Stimulated activated CD4-positive, alpha-beta T cell treated with anti-CD3 and anti-CD28 coated beads, Interleukin-12 subunit alpha, Interleukin-12 subunit beta, amount 100 ng/mL, for 4 hours (primary cell): Measurements from ENCODE around the gene GNE.
"Not testable (repeated sequence)": the region's sequence is repeated elsewhere in the genome, so short reads cannot be mapped to it uniquely, and the experiment has no call there.

ENCODE experiments used
- DNase-seq: peaks from one replicate; pipeline ENCODE4 v3.0.0-alpha.2; 2020

Gene GNE

DNA sequence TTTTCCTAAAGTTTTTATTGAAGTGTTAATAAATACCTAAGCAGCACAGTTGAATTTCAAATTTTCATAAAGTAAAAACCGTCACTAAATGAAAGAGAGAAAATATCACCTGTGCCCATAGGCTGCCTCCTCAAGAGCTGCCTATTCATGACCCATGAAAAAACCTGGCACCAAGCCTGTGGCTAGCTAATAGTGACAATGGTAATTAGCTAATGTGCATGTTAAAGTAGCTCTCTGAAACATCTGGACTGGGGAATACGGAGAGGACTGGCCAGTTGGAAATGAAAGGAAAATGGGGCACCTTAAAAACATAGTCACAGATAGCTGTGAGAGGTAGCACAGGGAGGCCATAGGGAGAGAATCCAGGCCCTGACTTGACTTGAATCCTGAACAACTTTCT lies 5.4 kb upstream of the GNE start:
- no peak for DNase-seq

DNA sequence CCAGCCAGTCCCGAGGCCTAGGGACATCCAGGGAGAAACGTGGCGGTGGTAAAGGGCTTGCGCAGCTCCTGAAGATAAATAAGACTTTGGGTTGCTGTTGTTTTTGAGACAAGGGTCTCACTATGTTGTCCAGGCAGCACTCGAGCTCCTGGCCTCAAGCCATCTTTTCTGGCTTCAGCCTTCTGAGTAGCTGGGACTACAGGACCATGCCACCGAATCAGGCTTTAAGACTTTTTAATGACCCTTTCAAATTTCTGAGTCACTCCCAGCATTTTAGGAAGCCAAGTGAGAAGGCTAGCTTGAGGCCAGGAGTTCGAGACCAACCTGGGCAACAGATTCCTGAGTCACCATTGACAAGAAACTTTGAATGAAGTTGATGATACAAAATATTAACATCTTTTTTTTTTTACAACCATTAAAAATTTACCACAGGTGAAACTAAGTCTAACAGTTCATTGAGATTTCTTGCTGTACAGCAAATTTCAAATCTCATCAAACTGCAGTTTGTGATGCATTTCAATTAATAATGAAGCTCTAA lies 817 bp upstream of the GNE start:
- DNase-seq: no peak

DNA sequence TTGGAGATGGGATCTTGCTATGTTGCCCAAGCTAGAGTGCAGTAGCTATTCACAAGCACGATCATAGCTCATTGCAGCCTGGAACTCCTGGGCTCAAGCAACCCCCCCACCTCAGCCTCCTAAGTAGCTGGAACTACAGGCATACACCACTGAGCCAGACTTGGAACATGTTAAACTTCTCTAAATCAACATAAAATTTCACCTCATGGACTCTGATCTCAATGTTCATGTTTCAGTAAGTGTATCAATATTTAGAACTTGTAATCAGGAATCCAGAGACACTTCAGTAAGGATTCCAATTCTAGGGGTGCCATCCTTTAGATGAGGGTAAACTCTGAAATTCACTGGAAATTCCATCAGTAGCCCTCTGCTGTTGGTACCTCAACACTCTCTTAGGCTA lies 6.8 kb downstream of the GNE start:
- no peak for DNase-seq

DNA sequence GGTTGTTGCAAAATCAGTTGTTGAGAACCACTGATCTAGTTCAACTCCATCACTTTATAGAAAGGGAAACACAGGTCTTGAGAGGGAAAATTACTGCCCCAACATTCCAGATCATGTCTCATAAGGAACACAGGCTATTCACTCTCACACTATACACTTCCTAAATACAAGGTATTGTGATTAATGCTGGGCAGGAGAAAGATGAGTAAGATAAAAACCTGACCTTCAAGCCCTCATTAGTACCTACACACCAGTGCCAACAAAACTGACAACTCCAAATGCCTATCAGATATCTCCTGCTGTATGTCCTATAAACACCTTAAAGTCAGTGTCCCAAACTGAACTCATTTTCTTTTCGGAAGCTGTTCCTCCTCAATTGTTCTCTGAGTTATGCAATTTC lies 8.2 kb downstream of the GNE start:
- DNase-seq: no peak

DNA sequence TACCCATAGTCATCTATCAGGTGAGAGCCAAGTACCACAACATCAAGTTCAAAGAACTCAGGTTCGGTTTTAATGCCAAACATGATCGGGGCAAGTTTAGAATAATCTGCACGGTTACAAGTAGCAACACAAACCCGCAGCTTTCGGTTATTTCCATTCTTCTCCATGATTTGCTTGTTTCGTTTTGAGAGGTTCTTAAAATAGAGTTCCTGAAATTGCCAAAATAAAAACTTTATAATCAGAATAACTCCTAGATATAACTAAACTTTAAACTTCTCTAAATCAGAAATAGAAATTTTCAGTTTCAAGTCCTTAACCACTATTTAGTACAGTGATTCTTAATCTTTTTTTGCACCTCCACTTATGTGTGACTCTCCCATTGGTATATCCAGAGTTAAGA lies 9.1 kb downstream of the GNE start:
- DNase-seq: no peak

DNA sequence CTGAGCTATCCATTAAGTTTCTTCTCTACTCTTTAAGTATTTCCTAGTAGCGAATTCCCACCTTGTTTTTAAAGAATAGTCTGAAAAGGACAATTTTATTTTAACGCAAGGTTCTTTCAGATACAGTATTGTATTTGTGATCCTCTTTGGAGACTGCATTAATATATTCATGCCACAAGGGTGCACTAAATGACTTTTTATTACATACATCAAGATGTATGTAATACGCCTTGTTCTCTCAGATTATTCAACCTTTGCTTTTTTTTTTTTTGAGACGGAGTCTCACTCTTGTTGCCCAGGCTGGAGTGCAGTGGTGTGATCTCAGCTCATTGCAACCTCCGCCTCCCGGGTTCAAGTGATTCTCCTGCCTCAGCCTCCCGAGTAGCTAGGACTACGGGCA lies 10.2 kb downstream of the GNE start:
- DNase-seq: not testable (repeated sequence)

DNA sequence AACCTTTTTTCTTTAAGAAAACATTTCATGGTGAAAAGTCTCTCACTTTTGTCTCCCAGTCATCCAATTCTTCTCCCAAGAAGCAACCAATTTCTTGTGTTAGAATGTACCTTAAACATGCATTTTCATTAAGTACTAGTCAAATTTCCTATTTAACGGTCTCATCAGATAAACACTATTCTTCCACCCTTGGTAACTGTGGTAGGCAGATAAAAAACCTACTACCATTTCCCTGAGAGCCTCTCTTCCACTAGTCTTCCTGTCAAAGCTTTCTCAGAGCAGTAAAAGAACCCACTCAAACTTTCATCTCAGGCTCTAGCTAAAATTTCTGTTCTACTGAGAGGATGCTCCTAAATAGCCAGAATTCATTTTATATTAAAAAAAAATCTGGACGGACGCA lies 10.9 kb downstream of the GNE start:
- DNase-seq: no peak

DNA sequence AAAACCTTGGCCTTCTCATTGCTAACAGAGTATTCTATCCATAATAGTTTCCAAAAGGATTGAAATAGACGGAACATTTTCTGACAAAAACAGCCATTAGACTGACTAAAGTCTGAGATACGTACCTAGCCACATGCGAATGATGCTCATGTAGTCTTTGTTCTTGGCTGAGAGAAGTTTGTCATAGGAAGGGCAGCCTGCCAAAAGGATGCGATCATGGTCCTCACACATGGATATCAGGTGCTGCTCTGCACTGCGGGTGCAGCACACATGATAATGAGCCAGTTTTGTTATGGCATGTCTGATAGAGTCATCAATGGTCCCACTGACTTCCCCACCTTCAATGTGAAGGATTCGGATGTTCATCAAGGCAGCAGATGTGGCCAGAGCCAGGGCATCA lies 12.3 kb downstream of the GNE start:
- DNase-seq: no peak

DNA sequence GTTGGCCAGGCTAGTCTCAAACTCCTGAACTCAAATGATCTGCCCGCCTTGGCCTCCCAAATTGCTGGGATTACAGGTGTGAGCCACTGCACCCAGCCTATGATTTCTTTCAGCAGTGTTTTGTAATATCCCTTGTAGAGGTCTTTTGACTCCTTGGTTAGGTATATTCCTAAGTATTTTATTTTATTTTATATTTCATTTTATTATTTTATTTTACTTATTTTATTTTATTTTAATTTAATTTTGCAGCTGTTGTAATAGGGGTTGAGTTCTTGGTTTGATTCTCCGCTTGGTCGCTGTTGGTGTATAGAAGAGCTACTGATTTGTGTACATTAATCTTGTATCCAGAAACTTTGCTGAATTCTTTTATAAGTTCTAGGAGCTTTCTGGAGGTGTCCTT lies 18.6 kb downstream of the GNE start:
- DNase-seq: not testable (repeated sequence)

DNA sequence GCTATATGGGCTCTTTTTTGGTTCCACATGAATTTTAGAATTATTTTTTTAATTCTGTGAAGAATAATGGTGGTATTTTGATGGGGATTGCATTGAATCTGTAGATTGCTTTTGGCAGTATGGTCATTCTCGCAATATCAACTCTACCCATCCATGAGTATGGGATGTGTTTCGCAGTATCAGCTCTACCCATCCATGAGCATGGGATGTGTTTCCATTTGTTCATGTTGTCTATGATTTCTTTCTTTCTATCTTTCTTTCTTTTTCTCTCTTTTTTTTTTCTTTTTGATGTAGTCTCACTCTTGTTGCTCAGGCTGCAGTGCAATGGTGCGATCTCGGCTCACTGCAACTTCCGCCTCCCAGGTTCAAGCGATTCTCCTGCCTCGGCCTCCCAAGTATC lies 19.0 kb downstream of the GNE start:
- DNase-seq: not testable (repeated sequence)

DNA sequence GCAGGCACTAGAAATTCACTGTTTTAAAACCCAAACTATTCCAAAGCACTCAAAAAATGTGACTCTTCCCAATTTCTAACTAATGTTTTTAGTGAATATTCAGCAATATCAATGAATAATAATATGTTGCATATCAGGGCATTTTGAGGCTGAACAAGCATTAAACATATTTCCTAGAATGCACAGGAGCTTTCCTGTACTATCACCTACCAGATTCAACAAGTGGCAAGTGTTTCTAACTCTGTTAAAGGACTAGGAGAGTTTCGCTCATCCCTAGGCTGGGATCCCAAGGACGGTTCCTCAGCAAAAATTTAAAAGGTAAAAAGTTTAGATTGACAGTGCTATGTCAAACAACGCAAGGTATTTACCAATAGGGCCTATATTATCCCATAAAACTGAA lies 21.0 kb downstream of the GNE start:
- no peak for DNase-seq

DNA sequence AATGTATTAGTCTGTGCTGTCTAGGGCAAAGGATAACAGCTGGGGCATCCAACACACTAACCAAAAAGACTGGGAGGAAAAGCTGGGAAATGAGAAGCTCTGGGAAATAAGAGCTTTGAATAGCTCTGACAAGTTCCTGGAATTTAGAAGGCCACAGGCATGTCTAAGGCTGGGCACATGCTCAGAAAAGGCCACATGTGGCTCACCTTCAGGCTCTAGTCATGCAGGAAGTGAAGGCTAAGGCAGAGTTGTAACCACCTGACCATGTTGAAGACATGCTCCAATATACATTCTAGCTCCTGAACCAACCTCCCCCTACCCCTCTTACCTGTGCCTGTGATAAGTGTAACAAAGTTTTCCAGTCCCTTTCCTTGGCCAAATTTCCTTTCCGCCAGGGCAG lies 35.8 kb downstream of the GNE start:
- no peak for DNase-seq

DNA sequence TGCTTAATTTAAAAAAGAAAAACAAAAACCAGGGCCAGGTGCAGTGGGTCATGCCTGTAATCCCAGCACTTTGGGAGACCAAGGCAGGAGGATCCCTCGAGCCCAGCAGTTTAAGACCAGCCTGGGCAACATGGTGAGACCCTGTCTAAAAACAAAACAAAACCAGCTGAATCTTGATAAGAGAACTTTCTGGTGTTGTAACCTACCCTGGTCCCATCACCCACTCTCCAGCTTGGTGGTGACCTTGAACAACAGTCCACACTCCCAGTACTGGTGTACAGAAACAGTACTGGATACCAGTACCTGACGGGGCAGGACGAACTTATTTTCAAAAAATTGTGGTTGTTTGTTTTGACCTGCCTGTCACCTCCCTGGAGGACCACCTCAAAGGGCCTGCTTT lies 36.6 kb downstream of the GNE start:
- DNase-seq: no peak

DNA sequence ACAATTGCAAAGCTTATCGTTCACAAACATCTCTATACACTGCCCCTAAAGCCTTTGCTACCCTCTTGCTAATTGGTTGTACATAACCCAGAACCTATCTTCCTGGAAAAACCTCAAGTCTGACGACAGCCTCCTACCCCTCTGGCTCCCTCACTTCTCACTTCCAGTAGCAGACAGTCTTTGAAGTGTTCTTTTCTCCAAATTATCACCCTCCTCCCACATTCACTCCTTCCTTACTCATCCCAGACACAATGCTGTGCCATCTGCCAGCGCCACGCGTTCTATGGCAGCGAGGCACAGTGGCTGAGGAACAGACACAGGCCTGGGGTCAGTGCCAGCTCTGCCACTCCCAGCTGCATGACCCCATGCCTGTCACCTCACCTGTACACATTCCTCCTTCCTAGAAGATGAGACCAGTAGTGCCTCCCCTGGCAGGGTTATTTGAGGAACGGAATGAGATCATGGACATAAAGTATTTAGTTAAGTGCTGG lies 39.8 kb downstream of the GNE start:
- DNase-seq: no peak

DNA sequence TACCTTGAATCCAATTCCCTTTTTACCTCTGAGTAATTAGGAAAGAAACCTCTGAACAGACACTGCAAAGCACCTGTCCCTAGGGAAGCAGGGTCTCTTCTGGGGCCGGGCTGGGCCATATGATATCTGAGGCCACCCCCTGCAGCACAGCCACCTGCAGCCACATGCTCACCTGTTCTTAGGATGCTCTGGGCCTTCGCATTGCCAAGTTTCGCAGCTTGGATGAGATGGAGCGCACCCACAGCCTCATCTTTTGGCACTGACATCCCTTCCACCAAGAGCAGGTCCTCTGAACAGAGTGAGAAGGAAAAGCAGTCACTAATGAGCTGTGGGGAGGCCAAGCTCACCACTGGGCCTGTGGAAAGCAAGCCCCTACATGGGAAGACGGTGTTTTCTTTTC lies 40.2 kb downstream of the GNE start:
- DNase-seq: no peak

DNA sequence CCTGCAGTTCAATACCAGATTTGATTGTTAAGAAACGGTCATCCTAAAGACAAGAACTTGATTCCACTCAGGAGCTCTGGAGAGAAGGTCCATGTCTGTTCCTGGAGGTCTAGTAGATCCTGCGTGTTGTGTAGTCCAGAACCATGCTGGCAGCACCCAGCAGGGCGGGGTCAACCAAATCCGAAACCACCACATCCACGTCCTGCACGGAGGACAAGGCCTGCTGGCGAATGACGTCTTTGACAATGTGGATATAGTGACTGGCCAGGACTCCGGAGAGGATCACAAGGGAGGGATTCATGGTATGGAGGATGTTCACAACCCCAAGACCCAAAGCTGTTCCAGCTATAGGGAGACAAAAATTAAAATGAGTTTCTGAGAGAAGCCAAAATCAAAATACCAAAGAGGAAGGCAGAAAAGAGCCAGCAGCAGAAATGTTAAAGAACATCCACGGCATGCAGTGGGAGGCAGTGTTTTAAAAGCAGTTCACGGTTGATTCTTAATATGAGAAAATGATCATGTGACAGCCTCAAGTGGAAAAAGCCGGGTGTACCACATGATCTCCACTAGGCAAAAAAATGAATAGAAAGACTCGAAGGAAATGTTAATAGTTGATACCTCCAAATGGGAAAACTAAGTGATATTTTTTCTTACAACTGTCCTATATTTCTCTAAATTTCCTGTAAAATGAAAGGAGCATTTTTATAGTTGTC lies 40.8 kb downstream of the GNE start:
- no peak for DNase-seq

DNA sequence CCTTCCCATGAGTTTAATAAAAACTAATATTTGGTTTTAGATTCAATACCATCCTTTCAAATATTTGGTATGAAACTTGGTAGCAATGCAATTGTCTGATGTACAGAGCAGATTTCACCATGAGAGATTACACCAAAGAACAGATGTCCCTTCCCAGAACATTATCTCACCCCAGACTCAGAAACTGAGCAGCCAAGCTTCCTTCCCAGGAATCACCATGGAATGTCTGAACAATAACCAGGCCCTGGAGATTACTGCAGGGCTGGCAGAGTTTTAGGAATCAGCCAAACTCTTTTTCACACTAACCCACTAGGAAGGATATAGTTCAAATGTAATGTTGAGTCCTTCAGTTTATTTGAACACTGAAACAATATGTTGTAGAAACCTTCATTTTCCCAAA lies 43.7 kb downstream of the GNE start:
- no peak for DNase-seq

DNA sequence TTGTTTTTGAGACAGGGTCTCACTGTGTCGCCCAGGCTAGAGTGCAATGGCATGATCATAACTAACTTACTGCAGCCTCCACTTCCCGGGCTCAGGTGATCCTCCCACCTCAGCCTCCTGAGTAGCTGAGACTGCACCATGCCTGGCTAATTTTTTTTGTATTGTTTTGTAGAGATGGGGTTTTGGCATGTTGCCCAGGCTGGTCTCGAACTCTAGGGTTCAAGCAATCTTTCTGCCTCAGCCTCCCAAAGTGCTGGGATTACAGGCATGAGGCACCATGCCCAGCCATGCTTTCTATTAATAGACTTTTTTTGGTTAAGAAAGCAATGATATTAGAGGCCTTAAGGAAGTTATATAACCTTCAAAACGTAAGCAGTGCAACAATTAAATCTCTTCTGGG lies 44.3 kb downstream of the GNE start:
- no peak for DNase-seq

DNA sequence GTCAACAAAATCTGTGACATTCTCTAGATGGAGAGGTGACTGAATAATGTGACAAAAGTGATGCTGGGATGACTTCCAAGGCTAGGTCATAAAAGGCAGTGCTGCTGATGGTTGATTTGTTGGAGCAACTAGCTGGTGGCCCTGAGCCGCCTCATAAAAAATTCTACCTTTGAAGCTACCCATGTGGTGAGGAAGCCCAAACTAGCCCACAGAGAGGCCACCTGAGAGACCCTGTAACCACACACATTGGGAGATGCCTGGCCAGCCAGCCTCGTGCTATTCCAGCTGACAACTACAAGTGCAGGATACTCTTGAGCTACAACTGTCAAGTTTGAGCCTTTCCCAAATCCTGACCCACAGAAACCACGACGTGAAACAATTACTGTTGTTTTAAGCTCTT lies 44.9 kb downstream of the GNE start:
- no peak for DNase-seq

DNA sequence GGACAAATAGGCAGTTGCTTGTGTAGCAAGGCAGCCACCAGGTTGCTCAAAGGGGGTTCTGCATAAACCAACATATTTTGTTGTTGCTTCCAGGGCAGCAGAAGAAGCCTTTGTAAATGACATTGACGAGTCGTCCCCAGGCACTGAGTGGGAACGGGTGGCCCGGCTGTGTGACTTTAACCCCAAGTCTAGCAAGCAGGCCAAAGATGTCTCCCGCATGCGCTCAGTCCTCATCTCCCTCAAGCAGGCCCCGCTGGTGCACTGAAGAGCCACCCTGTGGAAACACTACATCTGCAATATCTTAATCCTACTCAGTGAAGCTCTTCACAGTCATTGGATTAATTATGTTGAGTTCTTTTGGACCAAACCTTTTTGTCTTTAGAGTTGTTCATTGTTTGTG lies 46.7 kb downstream of the GNE start:
- DNase-seq: no peak

DNA sequence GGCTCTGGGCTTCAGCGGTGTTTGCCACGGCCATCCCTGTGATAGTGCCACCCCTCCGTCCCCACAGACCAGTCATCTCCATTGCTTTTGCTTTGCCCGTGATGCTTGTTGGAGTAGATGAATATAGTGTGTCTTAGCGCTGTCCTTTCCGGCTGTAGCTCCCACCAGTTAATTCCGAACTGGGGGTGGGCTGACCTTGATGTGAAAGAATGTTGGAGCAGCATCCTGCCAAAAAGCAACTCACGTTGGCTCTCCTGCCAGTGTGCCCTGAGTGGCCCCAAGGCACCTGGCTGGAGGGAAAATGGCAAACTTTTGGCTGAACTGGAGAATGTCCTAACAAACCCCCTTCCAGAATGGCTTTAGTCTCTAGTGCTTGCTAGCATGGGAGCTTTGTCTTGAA lies 47.5 kb downstream of the GNE start:
- no peak for DNase-seq

DNA sequence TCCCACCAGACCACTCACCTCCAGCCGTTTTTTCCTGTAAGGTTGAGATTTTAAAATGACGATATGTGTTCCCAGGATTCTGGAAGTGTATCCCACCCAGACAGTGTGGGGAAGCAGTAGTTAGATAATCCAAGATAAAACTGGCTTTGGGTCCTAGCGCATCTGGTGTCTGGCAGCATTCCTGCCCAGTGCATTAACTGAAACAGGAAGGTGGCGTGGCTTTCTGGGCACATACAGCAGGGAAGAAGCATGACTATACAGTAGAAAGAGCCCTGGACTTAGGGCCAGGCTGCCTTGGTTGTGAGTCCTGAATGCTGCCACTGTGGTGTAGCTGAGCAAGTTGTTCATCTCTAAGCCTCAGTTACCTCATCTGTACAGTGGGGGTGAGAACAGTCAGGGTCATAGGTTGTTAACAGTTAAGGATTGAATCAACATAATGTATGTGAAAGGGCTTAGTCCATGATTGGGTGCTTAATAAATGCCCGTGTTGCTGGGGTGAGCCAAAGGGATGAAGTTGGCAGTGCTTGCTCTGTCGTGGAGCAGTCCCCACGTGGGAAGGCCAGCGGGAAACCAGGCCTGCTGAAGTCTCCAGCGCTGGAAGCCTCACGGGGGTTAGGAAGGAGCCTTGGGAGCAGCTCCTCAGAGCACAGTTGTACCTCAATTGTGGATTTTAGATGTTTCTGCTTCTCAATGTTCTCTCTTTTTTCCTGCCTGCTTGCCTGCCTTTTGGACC lies 49.6 kb downstream of the GNE start:
- DNase-seq: no peak

DNA sequence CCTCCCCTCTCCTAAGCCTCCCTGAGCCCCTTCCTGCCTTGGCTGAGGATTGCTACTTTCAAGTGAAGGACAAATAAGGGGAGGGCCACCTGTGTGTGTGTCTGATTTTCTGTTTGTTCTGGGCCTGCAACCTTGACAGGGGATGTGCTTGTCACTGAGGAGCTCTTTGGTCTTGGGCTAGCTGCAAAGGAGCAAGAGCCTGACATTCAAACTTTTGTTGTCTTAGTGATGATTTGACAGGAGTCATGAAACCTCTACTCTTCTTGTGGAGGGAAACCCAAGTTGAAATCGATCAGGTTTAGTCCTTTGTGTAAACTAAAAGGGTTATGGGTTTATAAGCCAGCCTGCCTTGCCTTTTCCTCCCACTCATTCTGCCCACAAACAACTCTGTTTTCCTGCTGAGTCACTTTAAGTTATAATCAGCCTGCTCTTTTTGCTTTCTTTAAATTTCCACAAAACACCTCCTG lies 50.7 kb downstream of the GNE start:
- no peak for DNase-seq

DNA sequence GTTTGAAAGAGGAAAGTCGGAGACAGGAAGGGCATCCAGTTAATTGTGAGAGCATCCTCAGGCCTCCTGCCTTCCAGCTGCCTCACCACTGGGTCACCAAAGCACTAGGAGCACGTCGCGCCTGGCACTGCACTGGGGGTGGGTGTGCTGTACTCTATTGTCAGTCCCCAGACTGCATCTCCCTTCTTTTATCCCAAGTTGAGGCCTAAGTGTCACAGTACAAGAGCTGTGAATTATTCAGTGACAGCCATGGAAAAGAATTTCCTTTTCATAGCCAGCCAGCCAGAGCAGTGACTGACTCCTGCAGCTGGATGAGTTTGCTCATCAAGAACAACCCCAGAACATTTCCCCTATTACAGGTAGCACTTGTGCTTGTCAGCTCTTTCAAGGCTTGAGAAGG lies 51.2 kb downstream of the GNE start:
- DNase-seq: no peak
